ENCODE data around the gene RASGRF2.

DNA sequence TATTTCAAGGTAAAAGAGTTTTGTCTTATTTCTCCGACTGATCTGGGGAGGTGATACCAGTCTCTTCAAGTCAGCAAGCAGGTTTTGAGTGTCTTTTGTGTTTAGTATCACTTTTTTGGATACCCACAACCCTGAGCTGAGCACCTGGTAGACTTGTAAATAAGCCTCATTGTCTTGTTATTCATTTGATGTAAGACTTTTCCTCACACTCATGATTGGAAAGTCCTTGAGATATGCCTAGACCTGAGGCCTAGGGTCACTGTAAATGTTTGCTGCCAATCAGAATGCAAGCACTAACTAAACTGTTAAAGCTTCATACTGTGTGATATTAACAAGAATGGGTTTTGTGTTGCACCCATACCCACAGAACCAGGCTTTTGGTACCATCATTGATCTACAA is 172.2 kb downstream of the RASGRF2 start:
- TF ChIP-seq, protein P1, sequence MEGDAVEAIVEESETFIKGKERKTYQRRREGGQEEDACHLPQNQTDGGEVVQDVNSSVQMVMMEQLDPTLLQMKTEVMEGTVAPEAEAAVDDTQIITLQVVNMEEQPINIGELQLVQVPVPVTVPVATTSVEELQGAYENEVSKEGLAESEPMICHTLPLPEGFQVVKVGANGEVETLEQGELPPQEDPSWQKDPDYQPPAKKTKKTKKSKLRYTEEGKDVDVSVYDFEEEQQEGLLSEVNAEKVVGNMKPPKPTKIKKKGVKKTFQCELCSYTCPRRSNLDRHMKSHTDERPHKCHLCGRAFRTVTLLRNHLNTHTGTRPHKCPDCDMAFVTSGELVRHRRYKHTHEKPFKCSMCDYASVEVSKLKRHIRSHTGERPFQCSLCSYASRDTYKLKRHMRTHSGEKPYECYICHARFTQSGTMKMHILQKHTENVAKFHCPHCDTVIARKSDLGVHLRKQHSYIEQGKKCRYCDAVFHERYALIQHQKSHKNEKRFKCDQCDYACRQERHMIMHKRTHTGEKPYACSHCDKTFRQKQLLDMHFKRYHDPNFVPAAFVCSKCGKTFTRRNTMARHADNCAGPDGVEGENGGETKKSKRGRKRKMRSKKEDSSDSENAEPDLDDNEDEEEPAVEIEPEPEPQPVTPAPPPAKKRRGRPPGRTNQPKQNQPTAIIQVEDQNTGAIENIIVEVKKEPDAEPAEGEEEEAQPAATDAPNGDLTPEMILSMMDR (IDR thresholded peaks at IDR 0.05): no peak
- no peak for TF ChIP-seq POLR2A (IDR thresholded peaks at IDR 0.05)
- no peak for TF ChIP-seq POLR2AphosphoS5 (IDR thresholded peaks at IDR 0.05)
- no peak for TF ChIP-seq EP300 (IDR thresholded peaks at IDR 0.05)
